ENCODE results near the gene UBE2J1. TPM values are rescaled to one million over a fixed set of nuclear protein-coding genes. Genes with fewer than 3 reads are reported as not detected.

UBE2J1 gene
- total and polyA plus RNA-seq, 4 donors = 14.7 to 26.4 (median 18.0) TPM

GRCh38 chr6:89284963-89285735 lies 67.4 kb downstream of the UBE2J1 start:
- DNase-seq (ENCODE audit: low spot score) = no peak
- no peak overlapping the region for H3K4me3 ChIP-seq (ENCODE audit: low read depth in 1 of 3, low read length in 3 of 3)
- 89% methylated on average over 15 of the region's 15 CpGs for WGBS

GRCh38 chr6:89284081-89284480 lies 68.4 kb downstream of the UBE2J1 start:
- no peak for TF ChIP-seq YY1 (IDR thresholded peaks at IDR 0.05)
- TF ChIP-seq MAX (IDR thresholded peaks at IDR 0.05) = no peak
- no peak for TF ChIP-seq REST (IDR thresholded peaks at IDR 0.05)
- TF ChIP-seq RAD21 (IDR thresholded peaks at IDR 0.05) = no peak
- TF ChIP-seq EGR1 (IDR thresholded peaks at IDR 0.05; ENCODE audit: low read depth in 2 of 2) = no peak
- no peak for TF ChIP-seq ATF3 (IDR thresholded peaks at IDR 0.05)
- no peak for TF ChIP-seq GABPA (IDR thresholded peaks at IDR 0.05 in 1 of 2, conservative IDR thresholded peaks at IDR 0.05 in 1 of 2)
- TF ChIP-seq JUND (IDR thresholded peaks at IDR 0.05) = no peak
- no peak for TF ChIP-seq NR2F2 (IDR thresholded peaks at IDR 0.05)
- TF ChIP-seq RXRA (IDR thresholded peaks at IDR 0.05) = no peak
- TF ChIP-seq SP1 (IDR thresholded peaks at IDR 0.05) = no peak
- no peak for TF ChIP-seq FOXA1 (IDR thresholded peaks at IDR 0.05)
- TF ChIP-seq ZBTB33 (IDR thresholded peaks at IDR 0.05) = no peak
- no peak for TF ChIP-seq HNF4G (IDR thresholded peaks at IDR 0.05)
- WGBS = 88% methylated on average over 3 of the region's 3 CpGs
- Histone ChIP-seq H3K9me3 (ENCODE audit: control insufficient read depth in 4 of 4, low read length in 3 of 4) (no peaks in the 10 kb centered on the region), H3K27ac (ENCODE audit: low read depth in 1 of 2, low read length in 2 of 2) (no peak overlapping the region), H3K4me3 (ENCODE audit: low read depth in 1 of 3, low read length in 3 of 3) (no peak overlapping the region), H3K9ac (ENCODE audit: low read depth in 1 of 2, low read length in 2 of 2) (no peak overlapping the region), H3K36me3 (ENCODE audit: control insufficient read depth in 4 of 4, insufficient read depth in 3 of 4, low read depth in 1 of 4, low read length in 3 of 4) (no peaks in the 10 kb centered on the region), H3K27me3 (ENCODE audit: control insufficient read depth in 4 of 4, insufficient read depth in 4 of 4, low read length in 3 of 4) (no peaks in the 10 kb centered on the region), H3K4me1 (ENCODE audit: control insufficient read depth in 4 of 4, insufficient read depth in 4 of 4, low read length in 3 of 4) (no peaks in the 10 kb centered on the region)
- no peak for DNase-seq (ENCODE audit: low spot score)

More at GRCh38 chr6:89284963-89285735, 67.4 kb downstream of the UBE2J1 start:
- H3K36me3 ChIP-seq (ENCODE audit: control insufficient read depth in 4 of 4, insufficient read depth in 3 of 4, low read depth in 1 of 4, low read length in 3 of 4) = no peaks in the 10 kb centered on the region
- no peak overlapping the region for H3K9ac ChIP-seq (ENCODE audit: low read depth in 1 of 2, low read length in 2 of 2)
- no peaks in the 10 kb centered on the region for H3K4me1 ChIP-seq (ENCODE audit: control insufficient read depth in 4 of 4, insufficient read depth in 4 of 4, low read length in 3 of 4)
- no peak overlapping the region for H3K27ac ChIP-seq (ENCODE audit: low read depth in 1 of 2, low read length in 2 of 2)
- no peak for TF ChIP-seq HNF4A (conservative IDR thresholded peaks at IDR 0.05)
- H3K27me3 ChIP-seq (ENCODE audit: control insufficient read depth in 4 of 4, insufficient read depth in 4 of 4, low read length in 3 of 4) = no peaks in the 10 kb centered on the region
- no peaks in the 10 kb centered on the region for H3K9me3 ChIP-seq (ENCODE audit: control insufficient read depth in 4 of 4, low read length in 3 of 4)

Data from liver (tissue), 9 donors.